H9 (cell line): Measurements from ENCODE around the gene CLPX. TPM values are rescaled to one million over a fixed set of nuclear protein-coding genes. Genes with fewer than 3 reads are reported as not detected.

Source experiments
- DNase-seq: peaks from one replicate; pipeline ENCODE4 v3.0.0-alpha.2; 2017
- H2AFZ ChIP-seq: one replicate; pipeline ENCODE4 v1.6.1; 2013; ENCODE audit warnings: mild to moderate bottlenecking, low read length, control low read depth, moderate library complexity
- H2AK5ac ChIP-seq: 2 replicates; pipeline ENCODE4 v1.6.1; 2013; ENCODE audit warnings: low read length, control low read depth, mixed read lengths; ENCODE audit not compliant: insufficient read length
- H2BK120ac ChIP-seq: one replicate; pipeline ENCODE4 v1.6.1; 2013; ENCODE audit warnings: low read depth, mild to moderate bottlenecking, low read length, control low read depth, inconsistent platforms; ENCODE audit not compliant: poor library complexity, severe bottlenecking
- H2BK12ac ChIP-seq: 2 replicates; pipeline ENCODE4 v1.6.1; 2013; ENCODE audit warnings: low read length, control low read depth, mixed read lengths, low read depth; ENCODE audit not compliant: insufficient read length
- H2BK15ac ChIP-seq: 2 replicates; pipeline ENCODE4 v1.6.1; 2013; ENCODE audit warnings: low read depth, low read length, control low read depth
- H2BK20ac ChIP-seq: one replicate; pipeline ENCODE4 v1.6.1; 2013; ENCODE audit warnings: low read depth, mild to moderate bottlenecking, low read length, control low read depth, inconsistent platforms; ENCODE audit not compliant: poor library complexity, severe bottlenecking
- H2BK5ac ChIP-seq: 2 replicates; pipeline ENCODE4 v1.6.1; 2013; ENCODE audit warnings: low read length, control low read depth, mixed read lengths; ENCODE audit not compliant: insufficient read length
- H3K14ac ChIP-seq: 2 replicates; pipeline ENCODE4 v1.6.1; 2013; ENCODE audit warnings: low read length, control low read depth; ENCODE audit not compliant: insufficient read depth
- H3K18ac ChIP-seq: 2 replicates; pipeline ENCODE4 v1.6.1; 2013; ENCODE audit warnings: low read depth, mild to moderate bottlenecking, mixed read lengths, low read length, control low read depth; ENCODE audit not compliant: insufficient read length
- H3K23ac ChIP-seq: 2 replicates; pipeline ENCODE4 v1.6.1; 2013; ENCODE audit warnings: low read length, control low read depth, mixed read lengths, low read depth; ENCODE audit not compliant: insufficient read length
- H3K23me2 ChIP-seq: 2 replicates; pipeline ENCODE4 v1.6.1; 2013; ENCODE audit warnings: low read depth, mild to moderate bottlenecking, mixed read lengths, low read length, control low read depth; ENCODE audit not compliant: insufficient read length, poor library complexity, severe bottlenecking
- H3K27ac ChIP-seq: 2 replicates; pipeline ENCODE4 v1.5.1; 2013; ENCODE audit warnings: low read length, control low read depth, mixed read lengths, low read depth; ENCODE audit not compliant: insufficient read length
- H3K27me3 ChIP-seq: 2 replicates; pipeline ENCODE4 v1.6.1; 2013; ENCODE audit warnings: low read length, control low read depth, inconsistent platforms; ENCODE audit not compliant: insufficient read depth
- H3K4ac ChIP-seq: 2 replicates; pipeline ENCODE4 v1.6.1; 2013; ENCODE audit warnings: low read depth, mild to moderate bottlenecking, control low read depth, inconsistent platforms, low read length, moderate library complexity
- H3K4me1 ChIP-seq: 2 replicates; pipeline ENCODE4 v1.6.1; 2013; ENCODE audit warnings: low read length, control low read depth, inconsistent platforms; ENCODE audit not compliant: insufficient read depth
- H3K4me2 ChIP-seq: 2 replicates; pipeline ENCODE4 v1.6.1; 2013; ENCODE audit warnings: low read length, control low read depth, mixed read lengths; ENCODE audit not compliant: insufficient read length, insufficient read depth
- H3K56ac ChIP-seq: 2 replicates; pipeline ENCODE4 v1.6.1; 2013; ENCODE audit warnings: low read depth, mild to moderate bottlenecking, mixed read lengths, low read length, control low read depth; ENCODE audit not compliant: insufficient read length
- H3K79me1 ChIP-seq: 2 replicates; pipeline ENCODE4 v1.6.1; 2013; ENCODE audit warnings: low read depth, mild to moderate bottlenecking, moderate library complexity, low read length, control low read depth, inconsistent platforms; ENCODE audit not compliant: insufficient read depth, poor library complexity, severe bottlenecking
- H3K79me2 ChIP-seq: 2 replicates; pipeline ENCODE4 v1.6.1; 2013; ENCODE audit warnings: low read length, control low read depth, inconsistent platforms; ENCODE audit not compliant: insufficient read depth
- H3K9ac ChIP-seq: 2 replicates; pipeline ENCODE4 v1.6.1; 2013; ENCODE audit warnings: low read length, control low read depth, mixed read lengths; ENCODE audit not compliant: insufficient read length; ENCODE audit errors: extremely low read depth
- H3K9me3 ChIP-seq: one replicate; pipeline ENCODE4 v1.6.1; 2013; ENCODE audit warnings: low read depth, low read length, inconsistent platforms; ENCODE audit not compliant: control insufficient read depth
- H3T11ph ChIP-seq: one replicate; pipeline ENCODE4 v1.6.1; 2013; ENCODE audit warnings: mild to moderate bottlenecking, low read length, control low read depth, inconsistent platforms
- H4K20me1 ChIP-seq: one replicate; pipeline ENCODE4 v1.6.1; 2013; ENCODE audit not compliant: control insufficient read depth, insufficient read length, insufficient read depth
- H4K5ac ChIP-seq: 2 replicates; pipeline ENCODE4 v1.6.1; 2013; ENCODE audit warnings: low read depth, mild to moderate bottlenecking, mixed read lengths, low read length, control low read depth; ENCODE audit not compliant: insufficient read length
- H4K8ac ChIP-seq: replicated peaks from 2 replicates; pipeline ENCODE4 v1.6.1; 2013; ENCODE audit warnings: low read length, control low read depth, mixed read lengths, low read depth; ENCODE audit not compliant: insufficient read length
- H4K91ac ChIP-seq: 2 replicates; pipeline ENCODE4 v1.6.1; 2013; ENCODE audit warnings: low read depth, mild to moderate bottlenecking, moderate library complexity, mixed read lengths, low read length, control low read depth; ENCODE audit not compliant: insufficient read length
- H3K27ac Mint-ChIP-seq, 3 experiments: 2 replicates in 2 of 3; 3 replicates in 1 of 3; pipeline ENCODE4 v1.8.0; 2020 to 2021; ENCODE audit warnings: mixed read lengths in 3 of 3, mild to moderate bottlenecking in 1 of 3, moderate library complexity in 1 of 3
- H3K27me3 Mint-ChIP-seq: 2 replicates; pipeline ENCODE4 v1.8.0; 2021; ENCODE audit warnings: low read depth, mild to moderate bottlenecking, moderate library complexity, mixed read lengths
- H3K36me3 Mint-ChIP-seq, 3 experiments: 2 replicates in 2 of 3; 3 replicates in 1 of 3; pipeline ENCODE4 v1.8.0; 2020 to 2021; ENCODE audit warnings: low read depth in 3 of 3, mixed read lengths in 3 of 3; ENCODE audit not compliant: insufficient read depth in 1 of 3
- H3K4me1 Mint-ChIP-seq, 2 experiments: 2 replicates each; pipeline ENCODE4 v1.8.0; 2020; ENCODE audit warnings: mixed read lengths in 2 of 2
- H3K4me3 Mint-ChIP-seq, 2 experiments: 2 replicates in 1 of 2; 3 replicates in 1 of 2; pipeline ENCODE4 v1.8.0; 2020 to 2021; ENCODE audit warnings: mild to moderate bottlenecking in 2 of 2, mixed read lengths in 2 of 2, moderate library complexity in 1 of 2
- H3K9me3 Mint-ChIP-seq, 2 experiments: 2 replicates in 1 of 2; 3 replicates in 1 of 2; pipeline ENCODE4 v1.8.0; 2020; ENCODE audit warnings: mild to moderate bottlenecking in 2 of 2, mixed read lengths in 2 of 2, moderate library complexity in 1 of 2
- CTCF ChIP-seq: fragments of 200-600 bp; sonication (generic); conservative IDR thresholded peaks from 3 replicates; pipeline ENCODE4 v1.8.0; 2021; ENCODE audit warnings: antibody characterized with exemption, mild to moderate bottlenecking
- WGBS: extraction: QIAGEN DNeasy Blood & Tissue Kit; methylation state at CpG from one replicate; pipeline ENCODE4 v1.1.7; 2013; ENCODE audit warnings: missing lambda C conversion rate, low lambda C conversion rate, mixed read lengths; ENCODE audit not compliant: insufficient read length; ENCODE audit errors: extremely low coverage; 5-methylcytosine and 5-hydroxymethylcytosine counted together
- total RNA-seq: library from RNA; stranded (reverse); gene quantifications from 2 replicates; pipeline ENCODE4 v1.2.1, GENCODE V29; 2021

Gene CLPX
- total RNA-seq, 1 experiment from 2014 or later, result 55.8 TPM

- no peaks in the 10 kb centered on the region for H3K9me3 Mint-ChIP-seq
- Histone ChIP-seq H2BK120ac (no peak overlapping the region), H2AFZ (no peak overlapping the region), H2BK15ac (no peak overlapping the region), H2BK12ac (no peak overlapping the region), H3K27me3 (no peaks in the 10 kb centered on the region), H4K8ac (no peak overlapping the region), H3K79me1 (no peaks in the 10 kb centered on the region), H2BK20ac (no peak overlapping the region), H3K23me2 (no peaks in the 10 kb centered on the region), H3T11ph (no peak overlapping the region), H2AK5ac (no peak overlapping the region), H4K5ac (no peak overlapping the region), H3K27ac (no peak overlapping the region), H3K23ac (no peak overlapping the region), H3K79me2 (no peaks in the 10 kb centered on the region), H3K14ac (no peak overlapping the region), H3K9me3 (no peaks in the 10 kb centered on the region), H3K4me1 (0 out of 2 replicates have a peak, but pooled peaks cover 2% of the 10 kb centered on the region), H3K18ac (peak overlapping the region; percentile 29), H4K91ac (no peak overlapping the region), H3K9ac (no peak overlapping the region), H3K56ac (no peak overlapping the region), H3K4ac (no peak overlapping the region), H4K20me1 (no peaks in the 10 kb centered on the region), H3K4me2 (no peak overlapping the region), H2BK5ac (no peak overlapping the region)
- H3K36me3 Mint-ChIP-seq, result no peaks in the 10 kb centered on the region
- peaks cover 20 to 27% of the 10 kb centered on the region in 2 experiments for H3K4me1 Mint-ChIP-seq
- DNase-seq, result no peak
- no peak overlapping the region for H3K4me3 Mint-ChIP-seq
- peaks cover 3% of the 10 kb centered on the region for H3K27me3 Mint-ChIP-seq
- TF ChIP-seq CTCF, result no peak
- no CpG with 5 or more reads among the region's 4 CpGs for WGBS
- H3K27ac Mint-ChIP-seq, result no peak overlapping the region
These were observed 37.7 kb upstream of the CLPX start for GRCh38 chr15:65222891-65223290.
